ENCODE data around the gene FAM171A1. TPM values are rescaled to one million over a fixed set of nuclear protein-coding genes. Genes with fewer than 3 reads are reported as not detected.
"Not testable (repeated sequence)": the region's sequence is repeated elsewhere in the genome, so short reads cannot be mapped to it uniquely, and the experiment has no call there.

Gene FAM171A1
- total and polyA plus RNA-seq, 2 donors, result 19.6 to 19.7 TPM

- H3K4me3 ChIP-seq (ENCODE audit: low read depth, low read length), result no peak overlapping the region
- DNase-seq (ENCODE audit: extremely low spot score), result no peak
- no peaks in the 10 kb centered on the region for H3K4me1 ChIP-seq (ENCODE audit: insufficient read depth)
- H3K27ac ChIP-seq (ENCODE audit: low read depth), result no peak overlapping the region
- WGBS, result 71% methylated on average over 5 of the region's 5 CpGs
- no peaks in the 10 kb centered on the region for H3K36me3 ChIP-seq (ENCODE audit: insufficient read depth)
These were observed 75.4 kb downstream of the FAM171A1 start for GRCh38 chr10:15295537-15296325.

GRCh38 chr10:15293862-15294842, 76.9 kb downstream of the FAM171A1 start:
- H3K4me1 ChIP-seq (ENCODE audit: insufficient read depth), result no peaks in the 10 kb centered on the region
- no peaks in the 10 kb centered on the region for H3K36me3 ChIP-seq (ENCODE audit: insufficient read depth)
- no peak for DNase-seq (ENCODE audit: extremely low spot score)
- 51% methylated on average over 13 of the region's 13 CpGs for WGBS
- H3K4me3 ChIP-seq (ENCODE audit: low read depth, low read length), result no peak overlapping the region
- no peak overlapping the region for H3K27ac ChIP-seq (ENCODE audit: low read depth)

- Histone ChIP-seq H3K36me3 (ENCODE audit: insufficient read depth) (no peaks in the 10 kb centered on the region), H3K4me3 (ENCODE audit: low read depth, low read length) (no peak overlapping the region), H3K4me1 (ENCODE audit: insufficient read depth) (no peaks in the 10 kb centered on the region), H3K27ac (ENCODE audit: low read depth) (no peak overlapping the region)
- WGBS, result 71% methylated on average over 7 of the region's 7 CpGs
- DNase-seq (ENCODE audit: extremely low spot score), result no peak
These were observed 80.4 kb downstream of the FAM171A1 start for GRCh38 chr10:15290671-15291070.

GRCh38 chr10:15290150-15290549, 80.9 kb downstream of the FAM171A1 start:
- 85% methylated on average over 4 of the region's 4 CpGs for WGBS
- H3K27ac ChIP-seq (ENCODE audit: low read depth), result no peak overlapping the region
- DNase-seq (ENCODE audit: extremely low spot score), result no peak

GRCh38 chr10:15280974-15281373, 90.1 kb downstream of the FAM171A1 start:
- DNase-seq (ENCODE audit: extremely low spot score), result no peak
- Histone ChIP-seq H3K4me1 (ENCODE audit: insufficient read depth) (no peaks in the 10 kb centered on the region), H3K4me3 (ENCODE audit: low read depth, low read length) (no peak overlapping the region), H3K36me3 (ENCODE audit: insufficient read depth) (no peaks in the 10 kb centered on the region), H3K27ac (ENCODE audit: low read depth) (no peak overlapping the region)
- WGBS, result 70% methylated on average over 4 of the region's 4 CpGs

More at GRCh38 chr10:15290150-15290549, 80.9 kb downstream of the FAM171A1 start:
- no peak overlapping the region for H3K4me3 ChIP-seq (ENCODE audit: low read depth, low read length)
- no peaks in the 10 kb centered on the region for H3K4me1 ChIP-seq (ENCODE audit: insufficient read depth)
- H3K36me3 ChIP-seq (ENCODE audit: insufficient read depth), result no peaks in the 10 kb centered on the region

- Histone ChIP-seq H3K27ac (ENCODE audit: low read depth) (no peak overlapping the region), H3K36me3 (ENCODE audit: insufficient read depth) (no peaks in the 10 kb centered on the region), H3K4me3 (ENCODE audit: low read depth, low read length) (no peak overlapping the region), H3K4me1 (ENCODE audit: insufficient read depth) (no peaks in the 10 kb centered on the region)
- no peak for DNase-seq (ENCODE audit: extremely low spot score)
- 67% methylated on average over 4 of the region's 4 CpGs for WGBS
These were observed 90.6 kb downstream of the FAM171A1 start for GRCh38 chr10:15280462-15280861.

- Histone ChIP-seq H3K4me3 (ENCODE audit: low read depth, low read length) (no peak overlapping the region), H3K4me1 (ENCODE audit: insufficient read depth) (no peaks in the 10 kb centered on the region), H3K27ac (ENCODE audit: low read depth) (no peak overlapping the region), H3K36me3 (ENCODE audit: insufficient read depth) (no peaks in the 10 kb centered on the region)
- no peak for DNase-seq (ENCODE audit: extremely low spot score)
- 94% methylated on average over 4 of the region's 4 CpGs for WGBS
These were observed 91.9 kb downstream of the FAM171A1 start for GRCh38 chr10:15279236-15279635.

- H3K4me3 ChIP-seq (ENCODE audit: low read depth, low read length), result no peak overlapping the region
- 92% methylated on average over 12 of the region's 12 CpGs for WGBS
- no peaks in the 10 kb centered on the region for H3K36me3 ChIP-seq (ENCODE audit: insufficient read depth)
- no peaks in the 10 kb centered on the region for H3K4me1 ChIP-seq (ENCODE audit: insufficient read depth)
- no peak overlapping the region for H3K27ac ChIP-seq (ENCODE audit: low read depth)
- no peak for DNase-seq (ENCODE audit: extremely low spot score)
These were observed 92.3 kb downstream of the FAM171A1 start for GRCh38 chr10:15278786-15279185.

- DNase-seq (ENCODE audit: extremely low spot score); H3K36me3 ChIP-seq (ENCODE audit: insufficient read depth); H3K4me1 ChIP-seq (ENCODE audit: insufficient read depth); H3K4me3 ChIP-seq (ENCODE audit: low read depth, low read length); H3K27ac ChIP-seq (ENCODE audit: low read depth): not testable (repeated sequence)
- 94% methylated on average over 9 of the region's 9 CpGs for WGBS
These were observed 95.0 kb downstream of the FAM171A1 start for GRCh38 chr10:15276039-15276438.

GRCh38 chr10:15269838-15270237, 101.3 kb downstream of the FAM171A1 start:
- not testable (repeated sequence) for H3K27ac ChIP-seq (ENCODE audit: low read depth); H3K4me3 ChIP-seq (ENCODE audit: low read depth, low read length); DNase-seq (ENCODE audit: extremely low spot score); H3K36me3 ChIP-seq (ENCODE audit: insufficient read depth); H3K4me1 ChIP-seq (ENCODE audit: insufficient read depth)
- 98% methylated on average over 12 of the region's 12 CpGs for WGBS

- 83% methylated on average over 10 of the region's 10 CpGs for WGBS
These were observed 103.6 kb downstream of the FAM171A1 start for GRCh38 chr10:15267496-15267895.

GRCh38 chr10:15266117-15266516, 105.0 kb downstream of the FAM171A1 start:
- 98% methylated on average over 5 of the region's 5 CpGs for WGBS
- Histone ChIP-seq H3K4me1 (ENCODE audit: insufficient read depth) (no peaks in the 10 kb centered on the region), H3K36me3 (ENCODE audit: insufficient read depth) (no peaks in the 10 kb centered on the region), H3K27ac (ENCODE audit: low read depth) (no peak overlapping the region), H3K4me3 (ENCODE audit: low read depth, low read length) (no peak overlapping the region)
- no peak for DNase-seq (ENCODE audit: extremely low spot score)

More at GRCh38 chr10:15267496-15267895, 103.6 kb downstream of the FAM171A1 start:
- H3K4me1 ChIP-seq (ENCODE audit: insufficient read depth), result no peaks in the 10 kb centered on the region
- H3K36me3 ChIP-seq (ENCODE audit: insufficient read depth), result no peaks in the 10 kb centered on the region
- no peak overlapping the region for H3K4me3 ChIP-seq (ENCODE audit: low read depth, low read length)
- no peak for DNase-seq (ENCODE audit: extremely low spot score)
- H3K27ac ChIP-seq (ENCODE audit: low read depth), result no peak overlapping the region

GRCh38 chr10:15265558-15265957, 105.5 kb downstream of the FAM171A1 start:
- Histone ChIP-seq H3K4me3 (ENCODE audit: low read depth, low read length) (no peak overlapping the region), H3K4me1 (ENCODE audit: insufficient read depth) (no peaks in the 10 kb centered on the region), H3K36me3 (ENCODE audit: insufficient read depth) (no peaks in the 10 kb centered on the region), H3K27ac (ENCODE audit: low read depth) (no peak overlapping the region)
- DNase-seq (ENCODE audit: extremely low spot score), result no peak
- 92% methylated on average over 2 of the region's 2 CpGs for WGBS

- H3K4me1 ChIP-seq (ENCODE audit: insufficient read depth), result no peaks in the 10 kb centered on the region
- WGBS, result 92% methylated on average over 7 of the region's 7 CpGs
- H3K4me3 ChIP-seq (ENCODE audit: low read depth, low read length), result no peak overlapping the region
- no peaks in the 10 kb centered on the region for H3K36me3 ChIP-seq (ENCODE audit: insufficient read depth)
- DNase-seq (ENCODE audit: extremely low spot score), result no peak
- no peak overlapping the region for H3K27ac ChIP-seq (ENCODE audit: low read depth)
These were observed 106.0 kb downstream of the FAM171A1 start for GRCh38 chr10:15265056-15265455.
